Upper lobe of left lung (tissue), 4 donors: ENCODE measurements around the gene RASGEF1C.

ENCODE experiments used
- POLR2A ChIP-seq, 4 donors: fragments of 450-650 bp; IDR thresholded peaks; one replicate each; pipeline ENCODE4 v1.5.1; 2016 to 2017; ENCODE audit warnings: antibody characterized with exemption in 4 of 4, mild to moderate bottlenecking in 2 of 4
- POLR2AphosphoS5 ChIP-seq, 2 donors: sonication (generic); formaldehyde crosslinking; IDR thresholded peaks; one replicate each; pipeline ENCODE4 v1.5.1; 2017; ENCODE audit warnings: antibody characterized with exemption in 2 of 2
- TF ChIP-seq, protein P1 (sequence below), 6 experiments: fragments of 450-650 bp in 4 of 6; fragments of 200-600 bp in 2 of 6; sonication (generic) in 2 of 6; IDR thresholded peaks; one replicate each; pipeline ENCODE4 v1.5.1; 2016 to 2019; ENCODE audit warnings: antibody characterized with exemption in 6 of 6

DNA sequence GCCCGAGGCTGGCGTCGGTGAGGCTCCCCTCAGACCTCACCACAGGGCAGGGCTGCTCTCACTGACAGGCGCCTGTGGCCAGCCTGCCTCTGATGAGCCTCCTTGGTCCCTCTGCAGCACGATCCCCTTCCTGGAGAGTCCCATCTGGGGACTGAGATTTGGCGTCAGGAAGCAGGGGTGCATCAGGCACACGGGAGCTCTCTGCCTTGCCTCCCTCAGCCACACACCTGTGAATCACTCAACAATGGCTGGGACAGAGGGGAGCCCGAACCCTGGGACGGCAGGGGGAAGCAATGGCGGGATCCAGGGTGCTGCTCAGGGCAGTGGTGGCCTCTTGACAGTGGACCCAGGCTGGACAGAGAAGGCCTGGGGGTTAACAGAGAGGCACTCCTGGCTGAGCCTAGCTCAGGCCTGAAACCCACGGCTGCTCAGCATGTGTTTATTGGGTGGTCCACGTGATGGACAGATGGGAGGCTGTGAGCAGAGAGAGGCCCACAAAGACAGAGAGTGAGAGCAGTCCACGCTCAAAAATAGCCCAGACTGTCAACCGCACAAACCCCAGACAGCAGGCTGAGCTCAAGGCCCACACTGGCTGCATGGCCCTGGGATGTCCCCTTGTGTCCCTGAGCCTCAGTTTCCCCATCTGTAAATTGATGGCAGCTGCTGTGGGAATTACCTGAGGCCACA, 11.9 kb downstream of the RASGEF1C start:
- TF ChIP-seq, protein P1, sequence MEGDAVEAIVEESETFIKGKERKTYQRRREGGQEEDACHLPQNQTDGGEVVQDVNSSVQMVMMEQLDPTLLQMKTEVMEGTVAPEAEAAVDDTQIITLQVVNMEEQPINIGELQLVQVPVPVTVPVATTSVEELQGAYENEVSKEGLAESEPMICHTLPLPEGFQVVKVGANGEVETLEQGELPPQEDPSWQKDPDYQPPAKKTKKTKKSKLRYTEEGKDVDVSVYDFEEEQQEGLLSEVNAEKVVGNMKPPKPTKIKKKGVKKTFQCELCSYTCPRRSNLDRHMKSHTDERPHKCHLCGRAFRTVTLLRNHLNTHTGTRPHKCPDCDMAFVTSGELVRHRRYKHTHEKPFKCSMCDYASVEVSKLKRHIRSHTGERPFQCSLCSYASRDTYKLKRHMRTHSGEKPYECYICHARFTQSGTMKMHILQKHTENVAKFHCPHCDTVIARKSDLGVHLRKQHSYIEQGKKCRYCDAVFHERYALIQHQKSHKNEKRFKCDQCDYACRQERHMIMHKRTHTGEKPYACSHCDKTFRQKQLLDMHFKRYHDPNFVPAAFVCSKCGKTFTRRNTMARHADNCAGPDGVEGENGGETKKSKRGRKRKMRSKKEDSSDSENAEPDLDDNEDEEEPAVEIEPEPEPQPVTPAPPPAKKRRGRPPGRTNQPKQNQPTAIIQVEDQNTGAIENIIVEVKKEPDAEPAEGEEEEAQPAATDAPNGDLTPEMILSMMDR (IDR thresholded peaks at IDR 0.05) = no peak
- TF ChIP-seq POLR2A (IDR thresholded peaks at IDR 0.05) (no peak), POLR2AphosphoS5 (IDR thresholded peaks at IDR 0.05) (no peak)
